Pancreas (tissue), 10 donors: ENCODE results near the gene FMNL2. TPM values are rescaled to one million over a fixed set of nuclear protein-coding genes. Genes with fewer than 3 reads are reported as not detected.

Experiments
- ATAC-seq, 4 donors: fragments of 200-7000 bp; cut with Tn5 transposase; one replicate each; pipeline versions ENCODE4 v1.8.0 to v1.9.1; 2020; ENCODE audit warnings: mild to moderate bottlenecking in 4 of 4, moderate library complexity in 4 of 4
- DNase-seq, 6 donors: peaks; one replicate each; pipeline ENCODE4 v3.0.0-alpha.2; 2020
- FAIRE-seq: peaks from 2 replicates; lab custom pipeline; 2012; peaks lifted over from hg19 to GRCh38; lab: Jason Lieb, UNC
- H3K27ac ChIP-seq, 4 donors: fragments of 200-600 bp; sonication (generic); 1 replicate in 3 of 4; 2 replicates in 1 of 4; pipeline versions ENCODE4 v1.5.0 to v1.8.0; 2020
- H3K27me3 ChIP-seq, 4 donors: fragments of 200-600 bp; one replicate each; pipeline ENCODE4 v1.8.0; 2021
- H3K36me3 ChIP-seq, 3 donors: fragments of 200-600 bp; sonication (generic) in 1 of 3; one replicate each; pipeline versions ENCODE4 v1.5.0 to v1.8.0; 2020 to 2021
- H3K4me1 ChIP-seq, 3 donors: fragments of 200-600 bp; one replicate each; pipeline ENCODE4 v1.8.0; 2021
- H3K4me3 ChIP-seq, 4 donors: fragments of 200-600 bp; sonication (generic) in 2 of 4; one replicate each; pipeline versions ENCODE4 v1.5.0 to v1.8.0; 2020 to 2021
- H3K9me3 ChIP-seq, 4 donors: fragments of 200-600 bp; one replicate each; pipeline ENCODE4 v1.8.0; 2021
- CTCF ChIP-seq, 4 donors: fragments of 200-600 bp; sonication (generic) in 3 of 4; IDR thresholded peaks; one replicate each; pipeline versions ENCODE4 v1.5.0 to v1.8.0; 2021; ENCODE audit warnings: antibody characterized with exemption in 4 of 4
- WGBS, 2 donors: extraction: QIAGEN DNeasy Blood & Tissue Kit; methylation state at CpG; one replicate each; pipeline ENCODE4 v1.1.7; 2013; 5-methylcytosine and 5-hydroxymethylcytosine counted together
- intact Hi-C, 3 donors: fragments of 100-400 bp; cut with DNase I; formaldehyde crosslinking; loops; one replicate each; pipeline versions ENCODE4 v1.11.1 to v1.14.2; 2022
- polyA plus RNA-seq, 2 donors: library from polyadenylated mRNA; stranded (reverse); fragments of 200-250 nt; gene quantifications; one replicate each; pipeline ENCODE4 v1.2.3, GENCODE V29; 2013
- total RNA-seq, 6 donors: library from RNA; stranded (reverse); fragmentation: NEBNext Ultra II Directional in 4 of 6; extraction: Animal tissue kit (Norgen Biotek cat#: 25700) in 4 of 6; gene quantifications; one replicate each; pipeline versions ENCODE4 v1.2.1 to v1.2.4, GENCODE V29; 2021 to 2023
- donor health status: healthy with polysubstance abuse.
- donor health status: DM: no; HTN: no; CAD: no; lungs with moderate emphysema.
- donor health status: DM: no; HTN: no; CAD: no.
- donor health status: control.
- donor health status: control.
- donor health status: Bipolar disorder and iron deficiency.
- donor health status: DM: yes; HTN: yes; CAD: no.
- donor health status: DM: no; HTN: no; CAD: no.
- donor health status: DM: no; HTN: no; CAD: no.
- donor health status: DM: yes; HTN: yes; CAD: no.

The FMNL2 gene
- total and polyA plus RNA-seq, 8 donors, result 7.5 to 22.3 (median 11.3) TPM

DNA sequence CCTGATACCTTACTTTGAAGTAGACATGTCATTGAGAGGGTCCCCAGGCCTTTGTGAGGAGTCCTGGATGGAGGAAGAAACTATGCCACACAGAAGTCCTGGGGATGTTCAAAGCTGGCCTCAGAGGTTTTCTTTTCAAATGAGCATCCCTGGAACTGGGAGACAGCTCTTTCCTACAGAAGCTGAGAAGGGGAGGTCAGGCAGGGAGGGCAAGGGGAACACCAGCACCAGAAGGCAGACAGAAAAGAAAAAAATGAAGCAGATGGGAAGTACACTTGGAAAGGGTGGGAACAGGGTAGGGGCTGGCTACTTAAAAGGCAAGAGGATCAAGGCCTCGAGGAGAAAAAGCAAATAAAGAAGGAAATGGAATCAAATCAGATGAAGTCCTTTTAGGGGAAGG lies 120.0 kb downstream of the FMNL2 start:
- Histone ChIP-seq H3K27me3 (no peaks in the 10 kb centered on the region), H3K4me1 (no peaks in the 10 kb centered on the region), H3K27ac (no peak overlapping the region), H3K4me3 (no peak overlapping the region), H3K36me3 (no peaks in the 10 kb centered on the region), H3K9me3 (no peaks in the 10 kb centered on the region)
- FAIRE-seq (no peak), ATAC-seq (no peak), DNase-seq (no peak)
- TF ChIP-seq CTCF (IDR thresholded peaks at IDR 0.05), result no peak
- WGBS, 2 donors, result 50 to 71% methylated on average over 1 of the region's 1 CpG
- intact Hi-C loops, result no loop called here

GRCh38 chr2:152455738-152456137 lies 120.8 kb downstream of the FMNL2 start:
- no peak overlapping the region for H3K27ac ChIP-seq
- no peaks in the 10 kb centered on the region for H3K9me3 ChIP-seq
- no peaks in the 10 kb centered on the region for H3K36me3 ChIP-seq
- intact Hi-C loops, result no loop called here
- FAIRE-seq, result no peak
- no peaks in the 10 kb centered on the region for H3K4me1 ChIP-seq
- H3K27me3 ChIP-seq, result no peaks in the 10 kb centered on the region
- no peak for TF ChIP-seq CTCF (IDR thresholded peaks at IDR 0.05)
- no peak for ATAC-seq
- no peak for DNase-seq
- 96 to 97% methylated on average over 6 of the region's 6 CpGs for WGBS, 2 donors
- no peak overlapping the region for H3K4me3 ChIP-seq

- DNase-seq, result no peak
- TF ChIP-seq CTCF (IDR thresholded peaks at IDR 0.05), result no peak
- no peak for FAIRE-seq
- no peaks in the 10 kb centered on the region for H3K4me1 ChIP-seq
- no peak for ATAC-seq
- H3K36me3 ChIP-seq, result no peaks in the 10 kb centered on the region
- 96 to 100% methylated on average over 3 of the region's 3 CpGs for WGBS, 2 donors
- intact Hi-C loops, result no loop called here
- no peaks in the 10 kb centered on the region for H3K9me3 ChIP-seq
- H3K27me3 ChIP-seq, result no peaks in the 10 kb centered on the region
- no peak overlapping the region for H3K4me3 ChIP-seq
- H3K27ac ChIP-seq, result no peak overlapping the region
These were observed 121.3 kb downstream of the FMNL2 start for GRCh38 chr2:152456262-152456661.

GRCh38 chr2:152458441-152458940 lies 123.5 kb downstream of the FMNL2 start:
- H3K27me3 ChIP-seq, result no peaks in the 10 kb centered on the region
- no peaks in the 10 kb centered on the region for H3K9me3 ChIP-seq
- H3K36me3 ChIP-seq, result no peaks in the 10 kb centered on the region
- FAIRE-seq (no peak), ATAC-seq (no peak), DNase-seq (no peak)
- intact Hi-C loops, result no loop called here
- 89 to 97% methylated on average over 5 of the region's 5 CpGs for WGBS, 2 donors
- H3K4me1 ChIP-seq, result peaks cover 0 to 6% (median 4%) of the 10 kb centered on the region in 3 donors
- H3K27ac ChIP-seq, result no peak overlapping the region
- H3K4me3 ChIP-seq, result no peak overlapping the region
- TF ChIP-seq CTCF (IDR thresholded peaks at IDR 0.05), result no peak

DNA sequence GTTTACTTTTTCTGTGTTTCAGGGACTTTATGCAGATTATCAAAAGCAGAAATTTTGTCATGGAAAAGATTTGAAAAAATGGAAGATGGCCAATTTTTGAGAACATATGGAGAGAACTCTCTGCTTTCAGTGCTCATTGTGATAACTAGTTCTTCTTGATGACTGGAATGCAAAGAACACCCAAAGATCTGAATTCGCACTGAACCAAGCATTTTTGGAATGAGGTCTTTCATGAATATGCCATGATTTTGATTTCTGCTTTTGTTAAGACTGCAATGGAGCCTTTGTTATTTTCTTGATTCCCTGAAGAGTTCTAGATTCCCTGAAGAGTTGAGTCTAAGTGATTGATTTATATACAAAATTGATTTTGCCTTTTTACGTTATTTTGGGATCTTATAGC lies 124.1 kb downstream of the FMNL2 start:
- no peaks in the 10 kb centered on the region for H3K36me3 ChIP-seq
- H3K27ac ChIP-seq, result no peak overlapping the region
- 94 to 99% methylated on average over 2 of the region's 2 CpGs for WGBS, 2 donors
- intact Hi-C loops, result no loop called here
- DNase-seq, result no peak
- FAIRE-seq, result no peak
- TF ChIP-seq CTCF (IDR thresholded peaks at IDR 0.05), result no peak
- no peak for ATAC-seq
- no peaks in the 10 kb centered on the region for H3K27me3 ChIP-seq
- no peaks in the 10 kb centered on the region for H3K9me3 ChIP-seq
- H3K4me1 ChIP-seq, result peaks cover 0 to 6% (median 4%) of the 10 kb centered on the region in 3 donors
- no peak overlapping the region for H3K4me3 ChIP-seq
